Thymus (tissue), 11 donors: Measurements from ENCODE around the gene DACT2. TPM values are rescaled to one million over a fixed set of nuclear protein-coding genes. Genes with fewer than 3 reads are reported as not detected.
"Not testable (repeated sequence)": the region's sequence is repeated elsewhere in the genome, so short reads cannot be mapped to it uniquely, and the experiment has no call there.

ENCODE experiments used
- DNase-seq, 9 donors: peaks; one replicate each; pipeline ENCODE4 v3.0.0-alpha.2; 2013; ENCODE audit warnings: low spot score in 9 of 9, low read depth in 6 of 9, missing footprints in 1 of 9
- H3K27ac ChIP-seq, 2 donors: one replicate each; pipeline ENCODE4 v1.5.1; 2013; ENCODE audit warnings: control low read depth in 1 of 2, low read depth in 1 of 2, low read length in 1 of 2, mild to moderate bottlenecking in 1 of 2, moderate library complexity in 1 of 2
- H3K27me3 ChIP-seq, 2 donors: one replicate each; pipeline ENCODE4 v1.5.1; 2013; ENCODE audit warnings: low read length in 1 of 2; ENCODE audit not compliant: control insufficient read depth in 2 of 2, insufficient read depth in 1 of 2
- H3K36me3 ChIP-seq, 2 donors: one replicate each; pipeline ENCODE4 v1.5.1; 2013; ENCODE audit warnings: low read length in 1 of 2, mild to moderate bottlenecking in 1 of 2, moderate library complexity in 1 of 2; ENCODE audit not compliant: control insufficient read depth in 2 of 2, insufficient read depth in 2 of 2
- H3K4me1 ChIP-seq, 2 donors: one replicate each; pipeline ENCODE4 v1.5.1; 2013; ENCODE audit warnings: low read length in 2 of 2; ENCODE audit not compliant: control insufficient read depth in 2 of 2, insufficient read depth in 2 of 2
- H3K4me3 ChIP-seq, 2 donors: one replicate each; pipeline ENCODE4 v1.5.1; 2013; ENCODE audit warnings: low read length in 2 of 2, control low read depth in 1 of 2, mild to moderate bottlenecking in 1 of 2
- H3K9me3 ChIP-seq, 2 donors: one replicate each; pipeline ENCODE4 v1.5.1; 2013; ENCODE audit warnings: low read length in 1 of 2, mild to moderate bottlenecking in 1 of 2; ENCODE audit not compliant: control insufficient read depth in 2 of 2, insufficient read depth in 1 of 2
- WGBS: extraction: QIAGEN DNeasy Blood & Tissue Kit; methylation state at CpG from one replicate; pipeline ENCODE4 v1.1.7; 2013; 5-methylcytosine and 5-hydroxymethylcytosine counted together
- polyA plus RNA-seq: library from polyadenylated mRNA; stranded (reverse); fragments of 200-250 nt; gene quantifications from one replicate; pipeline ENCODE4 v1.2.3, GENCODE V29; 2013
- total RNA-seq: library from RNA; stranded (reverse); fragments of 120-200 nt; gene quantifications from one replicate; pipeline ENCODE4 v1.2.4, GENCODE V29; 2013
- donor health status: healthy.

The DACT2 gene
- total and polyA plus RNA-seq, 2 donors = 2.5 to 4.2 TPM

DNA sequence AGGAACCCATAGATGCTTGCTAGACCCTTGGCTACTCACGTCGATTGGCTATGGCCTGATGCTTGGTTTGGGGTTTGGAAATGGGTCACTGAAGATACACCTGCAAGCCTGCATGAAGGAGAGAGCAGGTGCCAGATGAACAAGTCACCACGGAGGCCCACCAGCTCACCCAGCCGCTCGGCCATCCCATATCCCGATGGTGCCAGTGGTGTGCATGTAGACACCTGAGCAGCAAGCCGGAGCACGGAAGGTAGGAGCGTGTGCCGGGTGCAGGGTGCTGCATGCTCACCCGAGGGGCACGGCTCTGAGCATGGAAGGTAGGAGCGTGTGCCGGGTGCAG lies 35.9 kb downstream of the DACT2 start:
- H3K4me1 ChIP-seq = no peaks in the 10 kb centered on the region
- DNase-seq = no peak
- 97% methylated on average over 14 of the region's 14 CpGs for WGBS
- H3K27ac ChIP-seq = no peak overlapping the region
- no peaks in the 10 kb centered on the region for H3K9me3 ChIP-seq
- H3K4me3 ChIP-seq = no peak overlapping the region
- no peaks in the 10 kb centered on the region for H3K27me3 ChIP-seq
- no peaks in the 10 kb centered on the region for H3K36me3 ChIP-seq

DNA sequence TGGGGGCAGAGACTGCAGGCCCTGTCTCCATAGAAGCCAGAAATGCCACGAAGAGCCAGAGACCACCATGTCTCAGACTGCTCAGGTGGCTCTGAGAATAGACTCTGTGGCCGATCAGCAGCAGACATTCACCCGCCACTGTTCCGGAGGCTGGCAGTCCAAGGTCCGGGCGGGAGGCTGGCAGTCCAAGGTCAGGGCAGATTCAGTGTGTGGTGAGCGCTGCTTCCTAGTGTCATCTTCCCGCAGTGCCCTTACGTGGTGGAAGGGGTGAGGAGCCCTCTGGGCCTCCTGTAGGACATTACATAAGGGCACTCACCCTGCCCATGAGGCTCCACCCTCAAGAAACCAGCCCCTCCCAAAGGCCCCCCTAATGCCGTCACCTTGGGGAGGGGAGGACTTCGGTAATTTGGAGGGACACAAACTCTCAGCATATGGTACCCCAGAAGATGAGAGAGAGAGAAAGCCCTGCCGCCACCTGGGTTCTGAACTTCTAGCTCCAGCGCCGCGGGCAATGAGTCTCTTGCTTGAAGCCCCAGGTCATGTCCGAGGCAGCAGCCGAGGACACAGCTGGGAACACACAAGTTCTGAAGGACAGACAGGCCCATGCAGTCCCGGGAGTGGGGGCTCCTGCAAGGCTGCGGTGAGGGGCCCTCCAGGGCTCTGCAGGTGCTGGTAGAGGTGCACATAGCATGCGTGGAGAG lies 36.4 kb downstream of the DACT2 start:
- DNase-seq = no peak
- Histone ChIP-seq H3K27me3 (no peaks in the 10 kb centered on the region), H3K27ac (no peak overlapping the region), H3K4me1 (no peaks in the 10 kb centered on the region), H3K4me3 (no peak overlapping the region), H3K9me3 (no peaks in the 10 kb centered on the region), H3K36me3 (no peaks in the 10 kb centered on the region)
- 95% methylated on average over 20 of the region's 20 CpGs for WGBS

DNA sequence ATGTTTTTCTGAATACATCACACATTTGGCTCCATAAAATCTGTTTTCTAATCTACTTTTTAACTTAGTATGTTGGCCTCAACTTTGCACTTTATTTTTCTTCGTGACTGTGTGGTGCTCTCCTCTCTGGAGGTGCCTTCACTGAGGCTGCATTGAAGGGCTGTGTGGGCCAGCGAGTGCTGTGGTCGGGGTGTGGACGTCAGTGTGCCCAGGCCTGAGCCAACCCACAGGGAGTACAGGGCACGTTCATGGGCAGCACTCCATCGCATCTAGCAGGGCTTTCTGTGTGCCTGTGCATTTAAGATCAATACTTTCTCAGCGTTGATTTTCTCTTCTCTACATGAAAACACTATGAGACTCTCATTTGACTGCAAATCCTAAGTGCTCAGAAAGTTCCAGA lies 37.8 kb downstream of the DACT2 start:
- Histone ChIP-seq H3K27ac (no peak overlapping the region), H3K4me1 (no peaks in the 10 kb centered on the region), H3K36me3 (no peaks in the 10 kb centered on the region), H3K4me3 (no peak overlapping the region), H3K9me3 (no peaks in the 10 kb centered on the region), H3K27me3 (no peaks in the 10 kb centered on the region)
- 87% methylated on average over 7 of the region's 7 CpGs for WGBS
- DNase-seq = no peak

DNA sequence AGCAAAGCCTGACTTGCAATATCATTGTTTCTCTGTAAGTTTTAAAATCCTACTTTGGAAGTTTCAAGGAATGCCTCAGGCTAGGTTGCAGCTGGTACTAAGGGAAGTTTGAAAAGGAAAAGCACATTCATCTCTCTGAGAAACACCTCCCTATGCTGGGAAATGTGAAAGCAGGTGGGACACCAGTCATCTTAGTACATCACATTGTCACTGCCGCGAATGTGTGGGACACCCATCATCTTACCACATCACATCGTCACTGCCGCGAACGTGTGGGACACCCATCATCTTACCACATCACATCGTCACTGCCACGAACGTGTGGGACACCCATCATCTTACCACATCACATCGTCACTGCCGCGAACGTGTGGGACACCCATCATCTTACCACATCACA lies 38.3 kb downstream of the DACT2 start:
- not testable (repeated sequence) for H3K27ac ChIP-seq, H3K9me3 ChIP-seq, H3K4me1 ChIP-seq, DNase-seq, H3K4me3 ChIP-seq, H3K36me3 ChIP-seq, H3K27me3 ChIP-seq
- 90% methylated on average over 13 of the region's 13 CpGs for WGBS

DNA sequence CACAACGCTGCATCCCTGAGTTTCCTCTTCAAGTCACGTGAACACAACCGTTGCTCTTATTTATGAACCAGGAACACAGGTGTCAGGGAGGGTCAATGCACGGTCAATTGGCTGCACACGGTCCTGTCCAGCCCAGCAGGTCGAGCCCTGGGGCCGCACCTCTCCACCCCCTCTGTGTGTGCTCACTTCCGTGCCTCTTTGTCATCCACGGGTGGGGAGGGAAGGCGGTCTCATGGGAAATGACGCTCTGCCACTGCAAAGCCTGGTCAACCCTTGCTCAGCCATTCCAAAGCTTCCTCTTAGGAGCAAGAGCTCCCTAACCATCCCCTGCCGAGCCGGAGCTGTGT lies 38.7 kb downstream of the DACT2 start:
- 79% methylated on average over 13 of the region's 13 CpGs for WGBS
- Histone ChIP-seq H3K27ac (no peak overlapping the region), H3K9me3 (no peaks in the 10 kb centered on the region), H3K36me3 (no peaks in the 10 kb centered on the region), H3K4me1 (no peaks in the 10 kb centered on the region), H3K27me3 (no peaks in the 10 kb centered on the region), H3K4me3 (no peak overlapping the region)
- no peak for DNase-seq

DNA sequence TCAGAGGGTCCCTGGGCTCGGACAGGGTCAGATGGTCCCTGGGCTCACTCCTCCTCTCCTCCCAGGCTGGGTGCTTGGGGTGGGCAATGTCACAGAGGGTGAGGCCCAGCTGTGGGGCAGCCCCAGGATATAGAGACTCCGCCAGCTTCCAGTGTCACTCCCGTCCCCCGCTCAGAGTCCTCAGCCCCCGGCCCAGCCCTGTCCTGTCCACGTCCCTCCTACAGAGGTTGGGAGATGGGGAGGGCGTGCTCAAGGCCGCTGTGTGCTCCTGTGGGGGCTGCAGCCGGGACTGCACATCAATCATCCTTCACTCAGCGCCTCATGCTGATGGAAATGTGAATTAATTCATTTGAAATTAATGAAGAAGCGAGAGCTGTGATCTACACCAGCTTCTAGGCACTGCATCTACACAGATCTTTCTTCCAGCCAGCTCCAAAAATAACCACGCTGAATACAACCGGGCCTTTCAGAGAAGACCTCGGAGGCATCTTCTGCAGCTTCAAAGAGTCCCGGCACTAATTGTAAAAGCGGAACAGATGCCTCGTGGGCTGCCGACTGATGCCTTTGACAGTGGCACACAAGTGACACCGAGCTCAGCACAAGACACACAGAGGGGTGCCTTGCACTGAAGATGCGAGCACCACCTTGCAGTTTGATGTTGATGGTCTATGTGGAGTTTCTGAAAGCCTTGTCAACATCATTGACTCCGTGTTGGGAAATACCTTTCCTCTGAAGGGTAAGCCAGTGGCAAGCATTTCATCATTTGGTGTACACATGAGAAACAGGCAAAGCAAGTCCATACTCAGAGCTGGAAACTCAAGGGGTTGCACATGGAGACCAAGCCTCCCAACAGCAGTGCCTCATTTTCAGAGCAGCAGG lies 39.3 kb downstream of the DACT2 start:
- Histone ChIP-seq H3K9me3 (no peaks in the 10 kb centered on the region), H3K36me3 (no peaks in the 10 kb centered on the region), H3K4me1 (no peaks in the 10 kb centered on the region), H3K4me3 (no peak overlapping the region), H3K27me3 (no peaks in the 10 kb centered on the region), H3K27ac (no peak overlapping the region)
- DNase-seq = no peak
- 84% methylated on average over 21 of the region's 21 CpGs for WGBS

DNA sequence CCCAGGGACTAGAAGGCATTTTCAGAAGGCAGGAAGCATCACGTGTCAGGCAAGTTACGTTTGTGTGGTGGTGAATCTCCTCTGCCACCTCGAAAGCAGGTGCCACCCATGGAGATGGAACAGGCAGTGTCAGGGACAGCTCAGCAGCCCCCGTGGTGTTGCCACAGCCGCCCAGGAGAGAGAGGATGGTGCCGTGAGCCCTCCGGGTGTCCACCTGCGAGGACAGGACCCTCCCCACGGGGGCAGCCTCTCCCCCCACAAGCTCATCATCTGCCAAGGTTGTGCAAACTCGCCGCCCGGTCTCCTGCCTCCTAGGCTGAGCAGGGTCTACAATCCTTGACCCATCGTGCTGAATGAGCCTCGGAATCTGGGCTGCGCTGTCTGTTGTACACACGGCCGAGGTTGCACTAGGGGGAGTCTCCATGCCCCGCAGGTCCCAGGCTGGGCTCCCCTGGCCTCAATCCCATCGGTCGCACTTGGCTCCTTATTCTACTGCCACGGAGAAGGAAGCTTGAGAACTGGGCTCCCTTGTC lies 40.1 kb downstream of the DACT2 start:
- Histone ChIP-seq H3K27ac (no peak overlapping the region), H3K36me3 (no peaks in the 10 kb centered on the region), H3K9me3 (no peaks in the 10 kb centered on the region), H3K4me1 (peaks cover 0 to 3% of the 10 kb centered on the region in 2 donors), H3K4me3 (no peak overlapping the region), H3K27me3 (peaks cover 0 to 2% of the 10 kb centered on the region in 2 donors)
- DNase-seq = no peak
- WGBS = 87% methylated on average over 21 of the region's 21 CpGs

DNA sequence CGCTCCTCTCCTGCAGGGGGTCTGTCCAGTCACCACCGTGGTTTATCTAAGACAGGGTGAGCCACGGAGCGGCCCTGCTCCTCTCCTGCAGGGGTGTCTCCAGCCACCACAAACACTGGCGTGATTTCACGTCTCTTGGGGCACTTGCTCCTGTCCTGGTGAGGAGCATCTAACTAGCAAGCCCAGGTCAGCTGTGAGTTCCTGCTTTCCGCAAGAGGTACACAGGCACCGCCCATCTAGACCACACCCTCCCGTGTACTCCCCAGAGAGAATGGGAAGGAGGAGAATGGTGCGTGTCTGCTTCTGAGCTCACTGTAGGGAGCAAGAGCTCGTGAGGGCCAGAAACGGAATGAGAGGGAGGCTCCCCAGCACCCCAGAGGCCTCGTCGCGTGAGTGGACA lies 40.7 kb downstream of the DACT2 start:
- Histone ChIP-seq H3K9me3 (no peaks in the 10 kb centered on the region), H3K4me3 (no peak overlapping the region), H3K36me3 (no peaks in the 10 kb centered on the region), H3K27me3 (peaks cover 0 to 6% of the 10 kb centered on the region in 2 donors), H3K4me1 (peaks cover 0 to 6% of the 10 kb centered on the region in 2 donors), H3K27ac (no peak overlapping the region)
- 87% methylated on average over 15 of the region's 15 CpGs for WGBS
- no peak for DNase-seq

DNA sequence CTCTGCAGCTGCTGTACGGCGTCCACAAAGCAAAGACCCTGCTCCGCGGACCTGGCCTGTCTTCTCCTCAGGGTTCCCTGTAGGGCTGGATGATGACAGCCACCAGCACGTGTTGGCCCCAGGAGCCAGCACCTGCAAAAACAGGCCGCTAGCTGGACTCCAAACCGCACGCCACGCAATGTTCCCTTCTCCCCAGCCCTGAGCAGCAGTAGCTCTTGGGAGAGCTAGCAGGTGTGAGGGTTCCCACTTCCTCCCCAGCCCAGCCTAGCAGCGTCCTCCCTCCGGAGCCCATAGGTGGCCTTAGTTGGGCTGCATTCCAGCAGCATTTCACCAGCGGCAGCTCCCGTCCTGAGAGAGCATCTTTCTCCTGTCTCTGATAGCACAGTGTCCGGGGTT lies 42.3 kb downstream of the DACT2 start:
- H3K27ac ChIP-seq = no peak overlapping the region
- no peaks in the 10 kb centered on the region for H3K9me3 ChIP-seq
- no peak overlapping the region for H3K4me3 ChIP-seq
- H3K27me3 ChIP-seq = peaks cover 4 to 21% of the 10 kb centered on the region in 2 donors
- no peaks in the 10 kb centered on the region for H3K36me3 ChIP-seq
- 83% methylated on average over 14 of the region's 14 CpGs for WGBS
- peaks cover 0 to 6% of the 10 kb centered on the region in 2 donors for H3K4me1 ChIP-seq
- no peak for DNase-seq
